ENCODE measurements around the gene OTOF. TPM values are rescaled to one million over a fixed set of nuclear protein-coding genes. Genes with fewer than 3 reads are reported as not detected.

OTOF gene
- total RNA-seq, 1 experiment from 2014 or later = 0.10 TPM

DNA sequence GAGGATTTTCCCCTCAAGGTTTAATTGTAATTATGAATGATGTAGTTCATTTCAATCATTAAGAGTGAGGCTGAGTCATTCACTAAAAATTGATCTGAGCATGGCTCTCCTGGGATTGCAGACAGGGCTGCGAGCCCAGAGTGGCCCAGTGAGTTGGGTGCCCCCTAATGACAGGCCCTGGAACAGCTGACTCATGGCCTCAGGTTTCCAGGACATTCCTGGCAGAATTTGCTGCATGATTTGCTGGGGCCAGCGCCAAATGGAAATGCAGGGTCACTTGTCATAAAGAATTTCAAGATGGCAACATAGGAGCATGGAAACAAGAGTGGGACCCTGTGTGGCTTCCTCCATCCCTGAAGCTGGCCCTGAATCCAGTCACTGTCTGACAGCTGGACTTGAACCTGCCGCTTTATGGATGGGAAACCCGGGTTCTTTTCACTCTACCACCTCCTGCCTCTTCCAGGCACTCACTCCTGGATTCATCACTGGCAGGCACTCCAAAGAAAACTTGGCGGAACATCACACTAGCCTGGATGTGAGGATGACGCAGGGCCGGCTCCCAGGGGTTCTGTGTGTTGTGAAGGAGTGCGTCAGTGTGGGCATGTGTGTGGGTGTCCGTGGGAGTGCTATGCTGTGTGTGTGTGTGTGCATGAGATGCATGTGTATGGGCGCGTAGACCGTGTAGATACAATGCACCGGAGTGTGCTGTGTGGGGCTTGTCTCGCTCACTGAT is 15.2 kb downstream of the OTOF start:
- Histone ChIP-seq H3K27me3 (ENCODE audit: insufficient read depth, low read length) (no peaks in the 10 kb centered on the region), H3K9me3 (ENCODE audit: control insufficient read depth in 1 of 2, insufficient read depth in 1 of 2, low read depth in 1 of 2, low read length in 2 of 2) (no peaks in the 10 kb centered on the region), H3K9me2 (ENCODE audit: insufficient read depth) (no peaks in the 10 kb centered on the region), H3K9ac (ENCODE audit: low read length) (no peak overlapping the region; the same call in 1 of the 2 replicates), H2AFZ (ENCODE audit: low read depth, low read length, poor library complexity, severe bottlenecking) (peak overlapping the region; percentile 55), H3K79me2 (ENCODE audit: insufficient read depth, low read length) (no peaks in the 10 kb centered on the region), H3K4me2 (ENCODE audit: low read length) (peak overlapping the region; percentile 18), H3K4me1 (ENCODE audit: control insufficient read depth in 1 of 2, insufficient read depth in 2 of 2, low read length in 2 of 2) (peaks cover 4 to 14% of the 10 kb centered on the region in 2 experiments; a peak in 3 of 4 replicates), H3K36me3 (ENCODE audit: control insufficient read depth in 1 of 2, insufficient read depth in 2 of 2, low read length in 2 of 2) (no peaks in the 10 kb centered on the region), H3K27ac (ENCODE audit: low read depth, low read length) (peak overlapping the region; percentile 25; the same call in 1 of the 2 replicates), H4K20me1 (ENCODE audit: insufficient read depth) (no peaks in the 10 kb centered on the region), H3K4me3 (replicated peaks in 1 of 2; ENCODE audit: low read depth in 1 of 2, low read length in 2 of 2) (no peak overlapping the region)
- intact Hi-C loops (cut with micrococcal nuclease) = no loop called here
- peak; percentile 90 for ATAC-seq
- CTCF ChIA-PET = interaction anchor here (0.5 to 1.1 kb wide), 3 partner anchors 147 to 294 kb away, joined by 3 to 5 read pairs (median 3); no protein-coding TSS in a partner anchor
- RAD21 ChIA-PET (ENCODE audit: low non-redundant PET in 1 of 2, low total read pairs in 2 of 2, uncharacterized antibody in 2 of 2, unreplicated experiment in 2 of 2) = no interaction called here
- POLR2A ChIA-PET = no interaction called here
- peak; percentile 60 for DNase-seq (ENCODE audit: low read depth, low spot score)
- BruUV-seq (replicated peaks) = no TSS peak
- peak; percentile 81 for TF ChIP-seq RAD21 (IDR thresholded peaks at IDR 0.05; ENCODE audit: low read depth)
- TF ChIP-seq POLR2AphosphoS5 (IDR thresholded peaks at IDR 0.05; ENCODE audit: low read depth, low read length) = 0 out of 2 replicates have a peak, but pooled peaks have one; percentile 14
- TF ChIP-seq, protein P1, sequence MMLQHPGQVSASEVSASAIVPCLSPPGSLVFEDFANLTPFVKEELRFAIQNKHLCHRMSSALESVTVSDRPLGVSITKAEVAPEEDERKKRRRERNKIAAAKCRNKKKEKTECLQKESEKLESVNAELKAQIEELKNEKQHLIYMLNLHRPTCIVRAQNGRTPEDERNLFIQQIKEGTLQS (IDR thresholded peaks at IDR 0.05) = no peak
- TF ChIP-seq CEBPB (IDR thresholded peaks at IDR 0.05; ENCODE audit: low read depth) = no peak
- TF ChIP-seq YY1 (IDR thresholded peaks at IDR 0.05; ENCODE audit: extremely low read depth, insufficient replicate concordance, low read depth, low read length) = peak; percentile 69
- TF ChIP-seq, protein P2, sequence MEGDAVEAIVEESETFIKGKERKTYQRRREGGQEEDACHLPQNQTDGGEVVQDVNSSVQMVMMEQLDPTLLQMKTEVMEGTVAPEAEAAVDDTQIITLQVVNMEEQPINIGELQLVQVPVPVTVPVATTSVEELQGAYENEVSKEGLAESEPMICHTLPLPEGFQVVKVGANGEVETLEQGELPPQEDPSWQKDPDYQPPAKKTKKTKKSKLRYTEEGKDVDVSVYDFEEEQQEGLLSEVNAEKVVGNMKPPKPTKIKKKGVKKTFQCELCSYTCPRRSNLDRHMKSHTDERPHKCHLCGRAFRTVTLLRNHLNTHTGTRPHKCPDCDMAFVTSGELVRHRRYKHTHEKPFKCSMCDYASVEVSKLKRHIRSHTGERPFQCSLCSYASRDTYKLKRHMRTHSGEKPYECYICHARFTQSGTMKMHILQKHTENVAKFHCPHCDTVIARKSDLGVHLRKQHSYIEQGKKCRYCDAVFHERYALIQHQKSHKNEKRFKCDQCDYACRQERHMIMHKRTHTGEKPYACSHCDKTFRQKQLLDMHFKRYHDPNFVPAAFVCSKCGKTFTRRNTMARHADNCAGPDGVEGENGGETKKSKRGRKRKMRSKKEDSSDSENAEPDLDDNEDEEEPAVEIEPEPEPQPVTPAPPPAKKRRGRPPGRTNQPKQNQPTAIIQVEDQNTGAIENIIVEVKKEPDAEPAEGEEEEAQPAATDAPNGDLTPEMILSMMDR (IDR thresholded peaks at IDR 0.05 in 2 of 3, conservative IDR thresholded peaks at IDR 0.05 in 1 of 3; ENCODE audit: borderline replicate concordance in 1 of 3, insufficient read depth in 1 of 3, low read depth in 2 of 3, low read length in 2 of 3) = peak; percentile 70 to 89 (median 83)

Data from HCT116 (cell line).